HG02970 (cell line): ENCODE data around the gene ISY1.
"Not testable (repeated sequence)": the region's sequence is repeated elsewhere in the genome, so short reads cannot be mapped to it uniquely, and the experiment has no call there.

Source experiments
- ATAC-seq: cut with Tn5 transposase; IDR thresholded peaks from one replicate; pipeline ENCODE4 v1.9.1; 2021; ENCODE audit warnings: mild to moderate bottlenecking, moderate library complexity, moderate number of reproducible peaks; ENCODE audit not compliant: unreplicated experiment, low FRiP score

The ISY1 gene

GRCh38 chr3:129173206-129173605 lies 12.3 kb upstream of the ISY1 start:
- ATAC-seq, result no peak

DNA sequence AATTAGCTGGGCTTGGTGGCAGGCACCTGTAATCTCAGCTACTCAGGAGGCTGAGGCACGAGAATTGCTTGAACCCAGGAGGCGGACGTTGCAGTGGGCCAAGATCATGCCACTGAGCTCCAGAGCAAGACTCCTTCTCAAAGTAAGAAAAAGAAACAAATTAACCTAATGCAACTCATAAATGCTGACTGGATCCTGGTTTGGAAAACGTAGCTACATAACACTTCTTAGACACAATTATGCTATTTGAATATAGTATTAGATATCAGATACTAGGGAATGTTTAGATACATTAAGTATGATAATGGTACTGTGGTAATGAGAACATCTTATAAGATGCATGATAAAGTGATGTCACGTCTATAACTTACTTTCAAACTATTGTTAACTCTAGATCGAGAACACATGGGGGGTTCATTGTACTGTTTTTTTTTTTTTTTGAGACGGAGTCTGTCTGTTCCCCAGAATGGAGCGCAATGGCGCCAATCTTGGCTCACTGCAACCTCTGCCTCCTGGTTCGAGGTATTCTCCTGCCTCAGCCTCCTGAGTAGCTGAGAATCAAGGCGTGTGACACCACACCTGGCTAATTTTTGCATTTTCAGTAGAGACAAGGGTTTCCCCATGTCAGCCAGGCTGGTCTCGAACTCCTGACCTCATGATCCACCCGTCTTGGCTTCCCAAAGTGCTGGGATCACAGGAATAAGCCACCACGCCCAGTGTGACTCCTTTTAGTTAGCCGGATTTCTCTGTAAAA lies 5.9 kb upstream of the ISY1 start:
- no peak for ATAC-seq

GRCh38 chr3:129165594-129165993 lies 4.7 kb upstream of the ISY1 start:
- not testable (repeated sequence) for ATAC-seq

- ATAC-seq, result no peak
These were observed 3.6 kb upstream of the ISY1 start for GRCh38 chr3:129164500-129164899.

- no peak for ATAC-seq
These were observed 2.1 kb upstream of the ISY1 start for GRCh38 chr3:129162729-129163579.

DNA sequence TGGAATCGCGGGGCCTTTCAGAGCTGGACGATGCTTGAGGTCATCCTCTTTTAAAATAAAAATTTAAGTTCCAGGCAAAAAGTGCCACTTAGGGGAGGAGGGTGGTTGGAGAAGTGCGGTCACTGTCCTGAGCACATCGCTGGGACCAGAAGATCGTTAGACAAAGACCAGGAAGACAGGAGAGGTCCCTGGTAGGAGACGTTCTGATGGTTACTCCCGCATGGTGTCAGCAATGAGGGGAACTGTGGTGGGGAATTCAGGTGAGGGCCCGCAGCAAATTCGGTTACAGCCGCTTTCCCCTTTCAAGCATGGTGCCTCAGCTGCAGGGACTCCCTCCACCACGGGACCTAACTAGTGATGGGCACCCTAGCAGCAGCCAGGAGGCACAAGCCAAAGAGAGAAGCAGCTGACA lies 1.0 kb upstream of the ISY1 start:
- ATAC-seq, result no peak

GRCh38 chr3:129144786-129145185 lies 16.1 kb downstream of the ISY1 start:
- no peak for ATAC-seq

GRCh38 chr3:129141011-129141410 lies 19.9 kb downstream of the ISY1 start:
- not testable (repeated sequence) for ATAC-seq

DNA sequence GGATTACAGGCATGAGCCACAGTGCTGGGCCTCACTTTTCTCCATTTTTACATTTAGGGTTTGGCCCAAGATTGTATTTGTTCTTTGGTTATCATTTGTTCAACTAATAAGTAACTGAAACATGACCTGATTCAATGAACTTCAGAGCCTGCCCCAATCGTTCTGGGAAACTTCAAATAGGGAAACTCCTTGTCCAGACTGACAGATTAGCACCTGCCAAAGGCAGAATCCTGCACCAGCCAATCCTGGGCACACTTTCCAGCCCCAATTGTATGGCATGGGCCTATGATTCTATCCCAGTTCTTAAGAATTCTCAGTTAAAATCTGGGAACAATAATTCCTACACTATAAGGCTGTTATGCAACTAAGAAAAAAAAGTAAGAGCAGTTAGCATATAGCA lies 21.0 kb downstream of the ISY1 start:
- no peak for ATAC-seq

- ATAC-seq, result not testable (repeated sequence)
These were observed 24.6 kb downstream of the ISY1 start for GRCh38 chr3:129136275-129136674.

GRCh38 chr3:129132097-129132866 lies 28.6 kb downstream of the ISY1 start:
- no peak for ATAC-seq

- ATAC-seq, result no peak
These were observed 29.3 kb downstream of the ISY1 start for GRCh38 chr3:129131465-129132088.

DNA sequence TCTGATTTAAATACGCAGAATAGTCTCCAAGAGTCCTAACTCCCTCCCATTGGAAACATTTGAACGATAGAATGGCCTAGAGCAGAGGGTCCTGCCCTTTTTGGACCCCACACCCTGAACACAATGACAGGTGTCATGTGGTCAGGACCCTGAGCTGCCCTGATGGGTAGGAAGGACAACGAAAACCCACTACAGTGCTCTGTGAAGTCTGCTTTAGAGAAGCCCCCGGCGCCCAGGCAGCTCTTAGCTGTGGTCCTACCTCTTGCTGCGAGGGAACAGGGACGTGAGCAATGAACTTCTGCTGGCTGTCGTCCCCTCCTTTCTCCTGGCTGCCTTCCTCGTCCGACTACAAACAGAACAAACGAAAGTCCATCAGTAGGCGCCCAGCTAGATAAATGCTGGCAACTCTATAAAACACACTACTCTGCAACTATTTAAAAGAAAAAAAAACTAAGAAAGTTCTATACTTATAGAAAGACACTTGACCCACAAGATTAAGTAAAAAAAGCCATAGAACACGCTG lies 30.5 kb downstream of the ISY1 start:
- ATAC-seq, result no peak

- ATAC-seq, result no peak
These were observed 32.3 kb downstream of the ISY1 start for GRCh38 chr3:129128357-129129155.

- ATAC-seq, result no peak
These were observed 34.1 kb downstream of the ISY1 start for GRCh38 chr3:129126726-129127280.

DNA sequence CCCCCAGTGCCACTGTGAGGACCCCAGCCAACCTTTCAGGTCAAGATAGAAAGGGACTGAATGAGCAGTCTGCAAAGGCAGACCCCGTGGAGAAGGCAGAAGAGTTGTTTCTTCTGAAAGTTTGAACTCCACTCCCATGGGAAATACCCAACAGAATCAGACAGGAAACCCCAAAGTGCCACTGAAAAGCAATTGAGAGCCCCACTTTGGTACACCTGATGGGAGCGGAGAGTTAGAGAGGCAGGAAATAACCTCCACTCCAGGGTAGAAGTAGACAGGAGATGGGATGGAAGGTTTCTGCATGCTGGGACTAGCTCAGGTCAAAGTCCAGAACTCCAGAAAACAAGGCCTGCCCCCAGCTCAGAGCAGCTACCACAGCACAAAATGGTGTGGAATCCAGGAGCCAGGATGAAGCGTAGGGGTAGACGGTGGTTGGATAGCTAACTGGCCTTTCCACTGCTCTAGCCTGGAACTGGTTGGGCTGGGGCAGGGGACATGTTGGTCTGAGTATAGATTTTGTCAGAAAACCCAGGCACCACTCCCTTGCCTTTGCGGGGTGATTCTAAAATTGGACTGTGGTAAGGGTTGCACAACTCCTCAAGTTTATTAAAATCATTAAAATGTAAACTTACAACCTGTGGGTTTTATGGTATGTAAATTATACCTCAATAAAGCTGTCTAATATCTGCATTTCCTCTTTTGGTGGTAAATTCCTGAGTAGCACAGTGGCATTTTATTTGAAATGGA lies 37.4 kb downstream of the ISY1 start:
- ATAC-seq, result no peak

DNA sequence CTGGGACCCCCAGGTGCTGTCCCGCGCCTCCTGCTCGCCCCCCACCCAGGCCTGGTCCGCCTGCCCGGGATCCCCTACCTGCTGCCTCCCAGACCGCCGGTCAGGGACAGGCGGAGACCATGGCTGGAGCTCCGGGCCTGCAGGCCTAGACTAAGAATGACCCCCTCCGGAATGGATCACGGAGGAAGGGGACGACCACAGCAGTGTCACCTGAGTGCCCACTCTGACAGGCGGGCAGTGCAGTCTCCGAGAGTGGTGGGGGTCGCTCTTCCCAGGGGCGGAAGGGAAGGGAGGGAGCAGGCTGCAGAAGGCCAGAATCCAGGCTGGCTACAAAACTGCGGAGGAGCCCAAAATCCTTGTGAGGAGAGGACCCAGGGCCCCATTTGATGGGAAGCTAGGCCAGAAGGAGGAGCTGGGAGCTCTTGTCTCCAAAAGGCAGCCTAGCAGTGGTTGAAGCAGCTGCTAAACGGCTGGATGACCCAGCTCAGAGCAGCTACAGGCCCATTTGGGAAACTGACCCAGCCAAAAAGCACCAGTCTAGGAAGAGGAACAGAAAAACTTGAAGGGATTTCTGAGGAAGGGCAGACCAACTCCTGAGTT lies 38.4 kb downstream of the ISY1 start:
- no peak for ATAC-seq

GRCh38 chr3:129121792-129122411 lies 39.0 kb downstream of the ISY1 start, which contains the start of gene RAB43:
TSS of gene RAB43 (minus strand) at chr3:129121804. CDS start at chr3:129121489, 315 bp downstream.
- ATAC-seq, result peak; percentile 44
